HG02884 (cell line): ENCODE results near the gene STC2.

Experiments used
- ATAC-seq: cut with Tn5 transposase; IDR thresholded peaks from one replicate; pipeline ENCODE4 v1.9.1; 2021; ENCODE audit warnings: mild to moderate bottlenecking, moderate library complexity; ENCODE audit not compliant: unreplicated experiment

The STC2 gene

GRCh38 chr5:173314166-173314952 is 13.9 kb downstream of the STC2 start:
- ATAC-seq = no peak

- no peak for ATAC-seq
Measured at GRCh38 chr5:173313351-173313801, 14.8 kb downstream of the STC2 start.

GRCh38 chr5:173312821-173313220 is 15.4 kb downstream of the STC2 start:
- no peak for ATAC-seq

- ATAC-seq = no peak
Measured at GRCh38 chr5:173311818-173312585, 16.2 kb downstream of the STC2 start.

- ATAC-seq = no peak
Measured at GRCh38 chr5:173310861-173311785, 17.1 kb downstream of the STC2 start.

- ATAC-seq = no peak
Measured at GRCh38 chr5:173310218-173310769, 17.9 kb downstream of the STC2 start.

GRCh38 chr5:173309731-173310130 is 18.5 kb downstream of the STC2 start:
- ATAC-seq = no peak

- no peak for ATAC-seq
Measured at GRCh38 chr5:173308226-173308625, 20.0 kb downstream of the STC2 start.

- ATAC-seq = no peak
Measured at GRCh38 chr5:173307695-173308094, 20.5 kb downstream of the STC2 start.

- ATAC-seq = no peak
Measured at GRCh38 chr5:173306695-173307094, 21.5 kb downstream of the STC2 start.

- ATAC-seq = no peak
Measured at GRCh38 chr5:173304591-173304988, 23.6 kb downstream of the STC2 start.

- no peak for ATAC-seq
Measured at GRCh38 chr5:173303878-173304590, 24.2 kb downstream of the STC2 start.

- ATAC-seq = no peak
Measured at GRCh38 chr5:173302546-173303155, 25.6 kb downstream of the STC2 start.

- no peak for ATAC-seq
Measured at GRCh38 chr5:173301695-173302545, 26.3 kb downstream of the STC2 start.

- ATAC-seq = no peak
Measured at GRCh38 chr5:173300389-173301047, 27.7 kb downstream of the STC2 start.

GRCh38 chr5:173299820-173300219 is 28.4 kb downstream of the STC2 start:
- ATAC-seq = no peak

GRCh38 chr5:173298213-173298926 is 29.8 kb downstream of the STC2 start:
- ATAC-seq = no peak

GRCh38 chr5:173297813-173298212 is 30.4 kb downstream of the STC2 start:
- no peak for ATAC-seq
